Measurements from ENCODE around the gene MLXIP. TPM values are rescaled to one million over a fixed set of nuclear protein-coding genes. Genes with fewer than 3 reads are reported as not detected.

Gene MLXIP
- total RNA-seq, 4 donors from 2014 or later, result 9.6 to 20.0 (median 11.4) TPM

DNA sequence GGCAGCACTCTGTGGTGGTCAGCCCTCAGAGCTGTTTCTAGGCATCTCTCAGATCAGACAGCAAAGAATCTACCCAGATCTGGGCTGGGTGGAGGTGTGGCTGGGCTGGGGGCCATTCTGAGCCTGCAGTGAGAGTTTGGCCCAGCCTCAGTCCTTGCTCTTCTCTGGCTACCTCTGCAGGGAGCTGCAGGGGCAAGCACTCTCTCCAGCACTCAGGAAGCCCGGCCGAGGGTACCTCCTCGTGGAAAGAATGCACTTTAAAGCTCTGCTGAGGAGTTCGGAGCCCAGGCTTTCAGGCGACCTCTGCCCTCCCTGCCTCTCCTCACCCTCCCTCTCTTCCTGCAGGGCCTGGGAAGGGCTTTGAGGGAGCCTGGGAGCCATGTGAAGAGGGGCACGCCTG, 64.3 kb downstream of the MLXIP start:
- Histone ChIP-seq H3K4me3 (no peak overlapping the region), H3K9me3 (no peaks in the 10 kb centered on the region), H3K27me3 (no peaks in the 10 kb centered on the region), H3K4me1 (peaks cover 0 to 6% (median 0%) of the 10 kb centered on the region in 3 donors), H3K27ac (no peak overlapping the region), H3K36me3 (peaks cover 13 to 64% (median 14%) of the 10 kb centered on the region in 3 donors)
- TF ChIP-seq POLR2A (IDR thresholded peaks at IDR 0.05), result no peak
- no peak for DNase-seq
- intact Hi-C loops (cut with DNase I), result no loop called here
- 71 to 82% methylated on average over 3 of the region's 6 CpGs for WGBS, 2 donors

DNA sequence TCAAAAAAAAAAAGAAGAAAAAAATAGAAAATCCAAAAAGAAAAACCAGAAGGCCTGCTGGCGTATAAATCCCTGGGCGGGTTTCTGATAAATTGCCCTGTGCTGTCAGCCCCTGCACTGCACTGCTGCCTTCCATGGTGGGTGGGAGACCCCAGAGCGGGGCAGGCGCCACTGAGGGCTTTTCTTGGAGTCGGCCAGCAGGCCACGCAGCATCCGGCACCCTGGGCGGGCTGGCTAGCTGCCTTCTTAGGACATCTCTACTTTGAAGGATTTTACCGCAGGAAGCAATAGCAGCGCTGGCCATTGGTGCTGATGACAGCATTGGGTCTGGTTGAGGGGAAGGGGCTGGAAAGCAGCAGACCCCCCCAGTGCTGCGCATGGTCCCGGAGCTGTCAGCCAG, 66.3 kb downstream of the MLXIP start:
- no peaks in the 10 kb centered on the region for H3K27me3 ChIP-seq
- DNase-seq, result no peak
- no peaks in the 10 kb centered on the region for H3K9me3 ChIP-seq
- H3K36me3 ChIP-seq, result peaks cover 13 to 43% (median 14%) of the 10 kb centered on the region in 3 donors
- no peak overlapping the region for H3K4me3 ChIP-seq
- H3K4me1 ChIP-seq, result no peaks in the 10 kb centered on the region
- no peak overlapping the region for H3K27ac ChIP-seq
- WGBS, 2 donors, result 87 to 92% methylated on average over 9 to 10 of the region's 12 CpGs
- no peak for TF ChIP-seq CTCF (IDR thresholded peaks at IDR 0.05)
- TF ChIP-seq POLR2A (IDR thresholded peaks at IDR 0.05), result no peak
- intact Hi-C loops (cut with DNase I), result no loop called here

DNA sequence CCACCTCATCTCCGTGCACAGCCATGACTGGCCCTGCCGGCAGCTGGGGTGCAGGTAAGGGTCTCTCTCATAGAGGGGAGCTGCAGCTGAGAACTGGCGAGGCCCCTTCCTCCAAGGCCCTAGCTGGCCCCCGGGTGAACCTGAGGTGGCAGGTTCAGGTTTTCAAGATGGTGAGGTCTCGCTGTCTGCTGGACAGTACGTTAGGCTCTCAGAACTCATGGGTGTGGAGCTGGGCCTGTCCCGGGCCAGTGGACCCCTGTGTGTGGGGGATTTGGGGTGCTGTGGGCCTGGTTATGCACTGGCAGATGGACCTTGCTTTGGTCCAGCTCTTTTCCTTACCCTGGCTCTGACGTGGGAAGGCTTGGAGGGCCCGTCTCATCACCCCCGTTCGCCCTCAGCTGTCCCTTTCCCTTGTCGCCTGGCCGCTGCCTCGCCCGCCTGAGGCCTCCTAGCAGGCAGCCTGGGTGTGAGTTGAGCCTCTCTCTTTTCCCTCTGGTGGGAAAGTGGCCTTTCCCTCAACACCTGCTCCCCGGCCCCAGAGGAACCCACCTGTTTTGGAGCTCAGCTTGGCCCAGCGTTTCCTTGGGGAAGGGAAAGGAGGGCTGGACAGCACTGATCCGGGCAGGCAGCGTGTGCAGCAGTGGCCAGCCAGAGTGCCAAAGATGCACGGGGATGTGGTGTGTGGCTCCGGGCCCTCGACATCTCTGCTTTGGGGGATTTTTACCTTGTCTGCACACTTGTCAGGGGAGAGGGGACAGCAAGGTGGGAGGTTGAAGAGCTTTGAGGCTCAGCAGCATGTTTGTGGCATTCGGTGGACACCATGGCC, 67.2 kb downstream of the MLXIP start:
- H3K4me3 ChIP-seq, result no peak overlapping the region
- H3K4me1 ChIP-seq, result no peaks in the 10 kb centered on the region
- 91 to 100% methylated on average over 1 to 10 of the region's 23 CpGs for WGBS, 2 donors
- no peaks in the 10 kb centered on the region for H3K9me3 ChIP-seq
- peaks cover 11 to 36% (median 13%) of the 10 kb centered on the region in 3 donors for H3K36me3 ChIP-seq
- no peak overlapping the region for H3K27ac ChIP-seq
- no peaks in the 10 kb centered on the region for H3K27me3 ChIP-seq
- intact Hi-C loops (cut with DNase I), result no loop called here
- no peak for DNase-seq
- no peak for TF ChIP-seq CTCF (IDR thresholded peaks at IDR 0.05)
- no peak for TF ChIP-seq POLR2A (IDR thresholded peaks at IDR 0.05)

- no peak for DNase-seq
- Histone ChIP-seq H3K9me3 (no peaks in the 10 kb centered on the region), H3K4me1 (no peaks in the 10 kb centered on the region), H3K27me3 (no peaks in the 10 kb centered on the region), H3K27ac (no peak overlapping the region), H3K36me3 (peaks cover 0 to 16% (median 0%) of the 10 kb centered on the region in 3 donors), H3K4me3 (no peak overlapping the region)
- no peak for TF ChIP-seq POLR2A (IDR thresholded peaks at IDR 0.05)
- intact Hi-C loops (cut with DNase I), result no loop called here
- WGBS, 2 donors, result 61 to 78% methylated on average over 11 to 12 of the region's 21 CpGs
These were observed 69.1 kb downstream of the MLXIP start for GRCh38 chr12:122147514-122148290.

DNA sequence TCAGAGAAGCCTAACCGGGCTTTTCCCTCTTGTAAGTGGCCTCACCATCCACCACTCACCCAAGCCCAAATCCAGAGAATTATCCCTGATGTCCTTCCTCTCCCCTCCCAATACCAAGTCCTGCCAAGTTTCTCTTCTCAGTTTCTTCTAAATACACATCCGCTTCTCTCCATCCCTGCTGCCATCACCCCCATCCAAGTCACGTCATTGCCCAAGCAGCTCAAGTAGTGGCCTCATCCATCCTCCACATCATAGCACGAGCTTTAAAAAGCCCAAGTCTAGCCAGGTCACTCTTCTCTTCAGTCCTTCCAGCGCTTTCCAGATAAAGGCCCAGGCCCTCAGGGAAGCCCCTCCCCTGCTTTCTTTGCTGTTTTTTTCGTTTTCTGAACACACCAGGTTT, 70.1 kb downstream of the MLXIP start:
- intact Hi-C loops (cut with DNase I), result no loop called here
- WGBS, 2 donors, result 48% methylated on average over 6 of the region's 6 CpGs
- no peak overlapping the region for H3K27ac ChIP-seq
- no peaks in the 10 kb centered on the region for H3K9me3 ChIP-seq
- no peak overlapping the region for H3K4me3 ChIP-seq
- H3K27me3 ChIP-seq, result no peaks in the 10 kb centered on the region
- peaks cover 0 to 7% (median 0%) of the 10 kb centered on the region in 3 donors for H3K36me3 ChIP-seq
- no peaks in the 10 kb centered on the region for H3K4me1 ChIP-seq
- no peak for TF ChIP-seq POLR2A (IDR thresholded peaks at IDR 0.05)
- TF ChIP-seq CTCF (IDR thresholded peaks at IDR 0.05), result no peak
- no peak for DNase-seq

- no peak overlapping the region for H3K4me3 ChIP-seq
- 60 to 90% methylated on average over 6 of the region's 8 CpGs for WGBS, 2 donors
- no peak overlapping the region for H3K27ac ChIP-seq
- H3K27me3 ChIP-seq, result no peaks in the 10 kb centered on the region
- no peaks in the 10 kb centered on the region for H3K4me1 ChIP-seq
- H3K36me3 ChIP-seq, result no peaks in the 10 kb centered on the region
- TF ChIP-seq CTCF (IDR thresholded peaks at IDR 0.05), result no peak
- no peak for TF ChIP-seq POLR2A (IDR thresholded peaks at IDR 0.05)
- intact Hi-C loops (cut with DNase I), result no loop called here
- H3K9me3 ChIP-seq, result no peaks in the 10 kb centered on the region
- DNase-seq, result no peak
These were observed 71.6 kb downstream of the MLXIP start for GRCh38 chr12:122150127-122150681.
